Trophoblast cell (in vitro differentiated cells and primary cell): ENCODE measurements around the gene OR6B1.

Source experiments
- DNase-seq, 2 donors: peaks; one replicate each; pipeline ENCODE4 v3.0.0-alpha.2; 2016
- H2AFZ ChIP-seq: 2 replicates; pipeline ENCODE4 v1.6.1; 2013; ENCODE audit warnings: low read length, moderate library complexity, mild to moderate bottlenecking; ENCODE audit not compliant: insufficient read depth, poor library complexity
- H2AK5ac ChIP-seq: 2 replicates; pipeline ENCODE4 v1.6.1; 2013; ENCODE audit warnings: mild to moderate bottlenecking, low read length
- H2BK120ac ChIP-seq: 2 replicates; pipeline ENCODE4 v1.6.1; 2013; ENCODE audit warnings: low read length, mild to moderate bottlenecking, moderate library complexity; ENCODE audit not compliant: insufficient read depth, poor library complexity
- H2BK12ac ChIP-seq: 2 replicates; pipeline ENCODE4 v1.6.1; 2013; ENCODE audit warnings: mild to moderate bottlenecking, low read length, moderate library complexity
- H2BK5ac ChIP-seq: 2 replicates; pipeline ENCODE4 v1.6.1; 2013; ENCODE audit warnings: low read length, low read depth, moderate library complexity, mild to moderate bottlenecking; ENCODE audit not compliant: poor library complexity
- H3K14ac ChIP-seq: 2 replicates; pipeline ENCODE4 v1.6.1; 2013; ENCODE audit warnings: mild to moderate bottlenecking, low read length
- H3K18ac ChIP-seq: 2 replicates; pipeline ENCODE4 v1.6.1; 2013; ENCODE audit warnings: mild to moderate bottlenecking, low read length
- H3K23ac ChIP-seq: 2 replicates; pipeline ENCODE4 v1.6.1; 2013; ENCODE audit warnings: low read length
- H3K27ac ChIP-seq: 2 replicates; pipeline ENCODE4 v1.5.1; 2013; ENCODE audit warnings: low read depth, mild to moderate bottlenecking, inconsistent platforms, low read length, moderate library complexity
- H3K27me3 ChIP-seq: 2 replicates; pipeline ENCODE4 v1.6.1; 2013; ENCODE audit warnings: inconsistent platforms, mild to moderate bottlenecking, low read length, moderate library complexity; ENCODE audit not compliant: insufficient read depth
- H3K36me3 ChIP-seq, 2 experiments: 1 replicate in 1 of 2; 2 replicates in 1 of 2; pipeline ENCODE4 v1.6.1; 2013; ENCODE audit warnings: low read length in 2 of 2, mild to moderate bottlenecking in 2 of 2, moderate library complexity in 1 of 2; ENCODE audit not compliant: insufficient read depth in 2 of 2, control insufficient read depth in 1 of 2
- H3K4ac ChIP-seq: 2 replicates; pipeline ENCODE4 v1.6.1; 2013; ENCODE audit warnings: low read depth, mild to moderate bottlenecking, low read length, moderate library complexity
- H3K4me1 ChIP-seq, 2 experiments: 1 replicate in 1 of 2; 2 replicates in 1 of 2; pipeline ENCODE4 v1.6.1; 2013; ENCODE audit warnings: low read length in 2 of 2, mild to moderate bottlenecking in 2 of 2, moderate library complexity in 1 of 2; ENCODE audit not compliant: insufficient read depth in 2 of 2, control insufficient read depth in 1 of 2
- H3K4me2 ChIP-seq: 2 replicates; pipeline ENCODE4 v1.6.1; 2013; ENCODE audit warnings: inconsistent platforms, mild to moderate bottlenecking, low read length, moderate library complexity
- H3K4me3 ChIP-seq: 2 replicates; pipeline ENCODE4 v1.5.1; 2013; ENCODE audit warnings: mild to moderate bottlenecking, low read depth, low read length, inconsistent platforms
- H3K79me1 ChIP-seq: one replicate; pipeline ENCODE4 v1.6.1; 2013; ENCODE audit warnings: low read length
- H3K79me2 ChIP-seq: 2 replicates; pipeline ENCODE4 v1.6.1; 2013; ENCODE audit warnings: low read length, mild to moderate bottlenecking; ENCODE audit not compliant: control insufficient read depth, insufficient read depth, poor library complexity
- H3K9ac ChIP-seq: 2 replicates; pipeline ENCODE4 v1.6.1; 2013; ENCODE audit warnings: mild to moderate bottlenecking, low read length
- H3K9me3 ChIP-seq: 2 replicates; pipeline ENCODE4 v1.6.1; 2013; ENCODE audit warnings: low read depth, mild to moderate bottlenecking, control low read depth, inconsistent platforms, low read length; ENCODE audit not compliant: insufficient read depth
- H4K12ac ChIP-seq: 2 replicates; pipeline ENCODE4 v1.6.1; 2013; ENCODE audit warnings: low read depth, mild to moderate bottlenecking, low read length, moderate library complexity
- H4K8ac ChIP-seq: 2 replicates; pipeline ENCODE4 v1.6.1; 2013; ENCODE audit warnings: low read depth, mild to moderate bottlenecking, low read length, moderate library complexity
- H4K91ac ChIP-seq: one replicate; pipeline ENCODE4 v1.6.1; 2013; ENCODE audit warnings: low read depth, mild to moderate bottlenecking, low read length, moderate library complexity
- WGBS: extraction: QIAGEN DNeasy Blood & Tissue Kit; methylation state at CpG from one replicate; pipeline ENCODE4 v1.1.7; 2013; ENCODE audit warnings: missing lambda C conversion rate; ENCODE audit not compliant: insufficient read length, insufficient coverage; ENCODE audit errors: extremely low coverage; 5-methylcytosine and 5-hydroxymethylcytosine counted together

OR6B1 gene

GRCh38 chr7:144023171-144023827, 23.2 kb downstream of the OR6B1 start:
- Histone ChIP-seq H2BK120ac (no peak overlapping the region), H3K23ac (no peak overlapping the region), H4K12ac (no peak overlapping the region), H3K4me1 (peaks cover 0 to 2% of the 10 kb centered on the region in 2 experiments), H2BK5ac (no peak overlapping the region), H3K9me3 (peaks cover 2% of the 10 kb centered on the region), H3K4me2 (no peak overlapping the region), H3K79me1 (no peaks in the 10 kb centered on the region), H3K4ac (no peak overlapping the region), H2AK5ac (no peak overlapping the region), H4K8ac (no peak overlapping the region), H3K9ac (no peak overlapping the region), H2BK12ac (no peak overlapping the region), H3K4me3 (no peak overlapping the region), H4K91ac (no peak overlapping the region), H3K14ac (no peak overlapping the region), H2AFZ (no peak overlapping the region), H3K27ac (no peak overlapping the region), H3K27me3 (no peaks in the 10 kb centered on the region), H3K18ac (no peak overlapping the region), H3K36me3 (no peaks in the 10 kb centered on the region), H3K79me2 (no peaks in the 10 kb centered on the region)
- WGBS: no CpG with 5 or more reads among the region's 4 CpGs
- no peak for DNase-seq

GRCh38 chr7:144024213-144024612, 24.1 kb downstream of the OR6B1 start:
- H3K14ac ChIP-seq: no peak overlapping the region
- H3K9me3 ChIP-seq: peaks cover 2% of the 10 kb centered on the region
- H3K36me3 ChIP-seq: no peaks in the 10 kb centered on the region
- no peak overlapping the region for H2AK5ac ChIP-seq
- no peak overlapping the region for H3K18ac ChIP-seq
- no peak overlapping the region for H3K9ac ChIP-seq
- no peak overlapping the region for H2BK120ac ChIP-seq
- no peaks in the 10 kb centered on the region for H3K79me1 ChIP-seq
- H2BK12ac ChIP-seq: no peak overlapping the region
- no peak overlapping the region for H4K91ac ChIP-seq
- H3K27me3 ChIP-seq: no peaks in the 10 kb centered on the region
- no peak overlapping the region for H4K8ac ChIP-seq
- no peaks in the 10 kb centered on the region for H3K79me2 ChIP-seq
- H3K4me1 ChIP-seq: peaks cover 0 to 2% of the 10 kb centered on the region in 2 experiments
- H2BK5ac ChIP-seq: no peak overlapping the region
- peak overlapping the region; percentile 60 for H3K4me3 ChIP-seq
- no CpG with 5 or more reads among the region's 3 CpGs for WGBS
- DNase-seq: no peak
- no peak overlapping the region for H3K4ac ChIP-seq
- H3K23ac ChIP-seq: peak overlapping the region; percentile 76
- H4K12ac ChIP-seq: no peak overlapping the region
- H2AFZ ChIP-seq: no peak overlapping the region
- H3K27ac ChIP-seq: no peak overlapping the region
- H3K4me2 ChIP-seq: no peak overlapping the region

GRCh38 chr7:144026203-144026883, 26.2 kb downstream of the OR6B1 start:
- Histone ChIP-seq H3K79me1 (no peaks in the 10 kb centered on the region), H4K91ac (no peak overlapping the region), H3K79me2 (no peaks in the 10 kb centered on the region), H3K18ac (no peak overlapping the region), H4K12ac (no peak overlapping the region), H3K4me3 (no peak overlapping the region), H3K23ac (no peak overlapping the region), H3K27ac (no peak overlapping the region), H4K8ac (no peak overlapping the region), H3K4me2 (no peak overlapping the region), H3K9me3 (peaks cover 2% of the 10 kb centered on the region), H3K4me1 (no peaks in the 10 kb centered on the region), H2AK5ac (no peak overlapping the region), H3K27me3 (no peaks in the 10 kb centered on the region), H3K9ac (no peak overlapping the region), H2AFZ (no peak overlapping the region), H2BK5ac (no peak overlapping the region), H3K36me3 (no peaks in the 10 kb centered on the region), H3K14ac (no peak overlapping the region), H3K4ac (no peak overlapping the region), H2BK120ac (no peak overlapping the region), H2BK12ac (no peak overlapping the region)
- DNase-seq: no peak
- no CpG with 5 or more reads among the region's 4 CpGs for WGBS

GRCh38 chr7:144027070-144027469, 26.9 kb downstream of the OR6B1 start:
- H4K8ac ChIP-seq: no peak overlapping the region
- H3K79me1 ChIP-seq: no peaks in the 10 kb centered on the region
- H2BK5ac ChIP-seq: no peak overlapping the region
- no peak overlapping the region for H3K4me3 ChIP-seq
- H3K36me3 ChIP-seq: no peaks in the 10 kb centered on the region
- no peaks in the 10 kb centered on the region for H3K4me1 ChIP-seq
- H3K4ac ChIP-seq: no peak overlapping the region
- no peaks in the 10 kb centered on the region for H3K27me3 ChIP-seq
- no peaks in the 10 kb centered on the region for H3K79me2 ChIP-seq
- H4K12ac ChIP-seq: no peak overlapping the region
- no peak overlapping the region for H2BK12ac ChIP-seq
- H2BK120ac ChIP-seq: no peak overlapping the region
- H3K18ac ChIP-seq: no peak overlapping the region
- no peak overlapping the region for H2AK5ac ChIP-seq
- H2AFZ ChIP-seq: no peak overlapping the region
- H3K4me2 ChIP-seq: no peak overlapping the region
- WGBS: no CpG with 5 or more reads among the region's 3 CpGs
- peak in 1 of 2 donors; percentile 36 for DNase-seq
- H3K27ac ChIP-seq: no peak overlapping the region
- no peak overlapping the region for H3K14ac ChIP-seq
- H4K91ac ChIP-seq: no peak overlapping the region
- peaks cover 2% of the 10 kb centered on the region for H3K9me3 ChIP-seq
- H3K23ac ChIP-seq: no peak overlapping the region
- no peak overlapping the region for H3K9ac ChIP-seq
